Right lobe of liver (tissue), 6 donors: ENCODE results near the gene LIMCH1. TPM values are rescaled to one million over a fixed set of nuclear protein-coding genes. Genes with fewer than 3 reads are reported as not detected.

Experiments
- ATAC-seq, 4 donors: fragments of 200-7000 bp; cut with Tn5 transposase; one replicate each; pipeline ENCODE4 v1.9.1; 2020; ENCODE audit warnings: mild to moderate bottlenecking in 4 of 4, moderate library complexity in 4 of 4
- DNase-seq, 3 donors: peaks; one replicate each; pipeline ENCODE4 v3.0.0-alpha.2; 2020
- H3K27ac ChIP-seq, 3 donors: fragments of 200-600 bp; one replicate each; pipeline ENCODE4 v1.8.0; 2022
- H3K27me3 ChIP-seq, 2 donors: fragments of 200-600 bp; one replicate each; pipeline ENCODE4 v1.8.0; 2022
- H3K36me3 ChIP-seq, 4 donors: fragments of 200-600 bp; sonication (generic) in 1 of 4; one replicate each; pipeline versions ENCODE4 v1.5.1 to v1.8.0; 2017 to 2022; ENCODE audit warnings: control low read depth in 1 of 4
- H3K4me1 ChIP-seq, 4 donors: fragments of 200-600 bp; sonication (generic) in 1 of 4; one replicate each; pipeline versions ENCODE4 v1.5.1 to v1.8.0; 2017 to 2022; ENCODE audit warnings: control low read depth in 1 of 4
- H3K4me3 ChIP-seq, 3 donors: fragments of 200-600 bp; one replicate each; pipeline ENCODE4 v1.8.0; 2022
- H3K9me3 ChIP-seq, 4 donors: fragments of 200-600 bp; sonication (generic) in 1 of 4; one replicate each; pipeline versions ENCODE4 v1.5.1 to v1.8.0; 2017 to 2022; ENCODE audit warnings: control low read depth in 1 of 4
- CTCF ChIP-seq, 4 donors: fragments of 200-600 bp in 3 of 4; fragments of 450-650 bp in 1 of 4; IDR thresholded peaks; one replicate each; pipeline versions ENCODE4 v1.5.1 to v1.8.0; 2016 to 2022; ENCODE audit warnings: antibody characterized with exemption in 4 of 4, mild to moderate bottlenecking in 2 of 4
- POLR2A ChIP-seq: fragments of 450-650 bp; IDR thresholded peaks from one replicate; pipeline ENCODE4 v1.6.1; 2017; ENCODE audit warnings: antibody characterized with exemption, mild to moderate bottlenecking
- WGBS: methylation state at CpG from one replicate; pipeline ENCODE4 v1.1.6; 2018; ENCODE audit warnings: low coverage, low lambda C conversion rate; ENCODE audit not compliant: insufficient coverage; ENCODE audit errors: missing lambda C conversion rate; 5-methylcytosine and 5-hydroxymethylcytosine counted together
- intact Hi-C, 2 donors: fragments of 100-400 bp; cut with DNase I; formaldehyde crosslinking; loops; one replicate each; pipeline versions ENCODE4 v1.11.2 to v1.14.1; 2022
- total RNA-seq, 6 experiments: library from RNA; depleted of rRNA in 2 of 6; stranded (reverse); fragments of >200 nt in 2 of 6; fragmentation: NEBNext Ultra II Directional in 3 of 6; extraction: Animal tissue kit (Norgen Biotek cat#: 25700) in 3 of 6; gene quantifications; one replicate each; pipeline versions ENCODE4 v1.1.0 to v1.2.4, GENCODE V29; 2016 to 2023
- donor health status: DM: no; HTN: yes; CAD: no.
- donor health status: DM: no; HTN: no; CAD: no.
- donor health status: DM: no; HTN: no; CAD: no.
- donor health status: DM: no; HTN: yes; CAD: no.
- donor health status: DM: no; HTN: yes; CAD: no.

Gene LIMCH1
- total RNA-seq, 6 experiments from 2014 or later: 8.3 to 26.9 (median 12.9) TPM

GRCh38 chr4:41526628-41527027 lies 11.3 kb upstream of the LIMCH1 start:
- DNase-seq: no peak
- Histone ChIP-seq H3K27me3 (no peaks in the 10 kb centered on the region), H3K9me3 (no peaks in the 10 kb centered on the region), H3K4me1 (no peaks in the 10 kb centered on the region), H3K4me3 (no peak overlapping the region), H3K36me3 (no peaks in the 10 kb centered on the region), H3K27ac (no peak overlapping the region)
- intact Hi-C loops: no loop called here
- no peak for TF ChIP-seq POLR2A
- TF ChIP-seq CTCF (IDR thresholded peaks at IDR 0.05): no peak
- 40% methylated on average over 1 of the region's 2 CpGs for WGBS
- no peak for ATAC-seq

GRCh38 chr4:41528512-41529205 lies 9.3 kb upstream of the LIMCH1 start:
- no peaks in the 10 kb centered on the region for H3K9me3 ChIP-seq
- H3K27me3 ChIP-seq: no peaks in the 10 kb centered on the region
- no peaks in the 10 kb centered on the region for H3K36me3 ChIP-seq
- no peak overlapping the region for H3K4me3 ChIP-seq
- DNase-seq: no peak
- H3K27ac ChIP-seq: no peak overlapping the region
- H3K4me1 ChIP-seq: no peaks in the 10 kb centered on the region
- ATAC-seq: no peak
- TF ChIP-seq POLR2A (no peak), CTCF (IDR thresholded peaks at IDR 0.05) (no peak)
- WGBS: 55% methylated on average over 6 of the region's 6 CpGs
- intact Hi-C loops: no loop called here

- Histone ChIP-seq H3K36me3 (no peaks in the 10 kb centered on the region), H3K9me3 (no peaks in the 10 kb centered on the region), H3K27ac (no peak overlapping the region), H3K27me3 (no peaks in the 10 kb centered on the region), H3K4me3 (no peak overlapping the region), H3K4me1 (no peaks in the 10 kb centered on the region)
- WGBS: 70% methylated on average over 5 of the region's 5 CpGs
- no peak for DNase-seq
- intact Hi-C loops: no loop called here
- no peak for TF ChIP-seq CTCF (IDR thresholded peaks at IDR 0.05)
- TF ChIP-seq POLR2A: no peak
- ATAC-seq: no peak
These were observed 7.2 kb upstream of the LIMCH1 start for GRCh38 chr4:41530741-41531140.

- no peak overlapping the region for H3K27ac ChIP-seq
These were observed 5.6 kb upstream of the LIMCH1 start for GRCh38 chr4:41532336-41532735.

More at GRCh38 chr4:41532336-41532735, 5.6 kb upstream of the LIMCH1 start:
- Histone ChIP-seq H3K4me1 (no peaks in the 10 kb centered on the region), H3K4me3 (no peak overlapping the region), H3K27me3 (no peaks in the 10 kb centered on the region), H3K36me3 (no peaks in the 10 kb centered on the region), H3K9me3 (no peaks in the 10 kb centered on the region)
- TF ChIP-seq POLR2A (no peak), CTCF (IDR thresholded peaks at IDR 0.05) (no peak)
- intact Hi-C loops: no loop called here
- no peak for ATAC-seq
- 78% methylated on average over 7 of the region's 7 CpGs for WGBS
- DNase-seq: no peak
